ENCODE results near the gene NCOR2.

DNA sequence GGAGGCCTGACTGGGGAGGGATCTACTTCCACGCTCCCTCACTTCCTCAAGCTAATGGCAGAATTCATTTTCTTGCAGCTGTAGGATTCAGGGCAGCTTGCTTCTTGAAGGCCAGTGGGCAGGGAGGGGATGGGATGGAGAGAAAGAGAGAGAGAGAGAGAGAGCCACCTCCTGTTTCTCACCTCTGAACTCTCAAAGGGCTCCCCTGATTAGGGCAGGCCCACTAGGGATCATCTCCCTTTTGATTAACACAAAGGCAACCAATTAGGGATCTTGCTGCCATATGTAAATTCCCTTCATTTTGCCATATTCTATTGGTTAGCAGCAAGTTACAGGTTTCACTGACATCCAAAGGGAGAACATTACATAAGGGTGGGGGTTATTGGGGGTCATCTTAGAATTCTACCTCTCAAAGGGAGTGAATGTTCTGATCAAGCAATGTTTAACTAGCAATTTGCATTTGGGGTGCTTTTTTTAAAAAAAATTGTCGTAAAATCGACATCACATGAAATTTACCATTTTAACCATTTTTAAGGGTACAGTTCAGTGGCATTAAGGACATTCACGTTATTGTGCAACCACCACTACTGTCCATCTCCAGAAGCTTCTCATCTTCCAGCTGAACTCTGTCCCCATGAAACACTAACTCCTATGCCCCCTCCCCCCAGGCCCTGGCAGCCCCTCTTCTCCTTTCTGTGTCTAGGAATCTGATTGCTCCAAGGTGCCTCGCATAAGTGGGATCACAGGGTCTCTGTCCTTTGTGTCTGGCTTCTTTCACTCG, 47.3 kb upstream of the NCOR2 start:
- TF ChIP-seq EZH2 (IDR thresholded peaks at IDR 0.05) (no peak), POLR2AphosphoS5 (IDR thresholded peaks at IDR 0.05; ENCODE audit: borderline replicate concordance, low read depth, low read length) (no peak)

Data from SK-N-MC (cell line).